ENCODE data around the gene NPR2. TPM values are rescaled to one million over a fixed set of nuclear protein-coding genes. Genes with fewer than 3 reads are reported as not detected.

The NPR2 gene
- total and polyA plus RNA-seq, 2 of the 13 experiments (the other 11 are each of a cell fraction or from before 2014, with no cell fraction given), result 7.4 to 9.4 TPM

DNA sequence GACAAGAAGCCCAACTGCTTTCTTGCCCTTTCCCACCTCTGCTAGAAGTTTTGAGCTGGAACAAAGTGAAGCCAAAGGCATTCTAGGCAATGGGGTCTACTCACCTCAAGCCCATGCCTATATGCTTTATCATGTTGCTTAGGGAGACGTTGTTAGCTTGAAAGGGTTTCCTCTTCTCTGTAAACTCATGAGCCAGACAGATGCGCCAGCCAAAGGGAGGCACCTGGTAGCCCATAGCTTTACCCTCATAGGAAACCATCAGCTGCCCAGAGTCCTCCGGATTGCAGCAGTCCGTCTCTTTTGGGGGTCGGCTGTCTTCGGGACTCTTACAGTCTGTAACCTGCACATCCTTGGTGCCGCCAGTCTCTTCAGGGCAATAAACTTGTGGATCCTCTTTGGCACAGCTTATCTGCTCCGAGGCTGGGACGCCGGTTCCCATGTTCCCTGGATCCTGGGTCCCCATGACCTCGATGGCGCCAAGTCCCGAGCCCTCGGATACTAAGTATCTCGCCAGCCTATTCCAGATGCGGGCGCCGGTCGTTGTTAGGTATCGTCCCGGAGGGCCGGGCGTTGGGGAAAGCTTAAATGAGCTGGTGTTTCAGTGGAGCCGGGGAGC is 43.0 kb upstream of the NPR2 start (continued):
- peak; percentile 44; the same call in 1 of the 2 replicates for TF ChIP-seq ZNF670 (CRISPR knock-in tag; IDR thresholded peaks at IDR 0.05; ENCODE audit: borderline replicate concordance)
- no peak for TF ChIP-seq KLF9 (CRISPR knock-in tag; IDR thresholded peaks at IDR 0.05; ENCODE audit: low read depth)
- TF ChIP-seq ZNF737 (CRISPR knock-in tag; IDR thresholded peaks at IDR 0.05; ENCODE audit: borderline replicate concordance), result 0 out of 2 replicates have a peak, but pooled peaks have one; percentile 56
- 0 out of 2 replicates have a peak, but pooled peaks have one; percentile 36 for TF ChIP-seq ZNF839 (CRISPR knock-in tag; IDR thresholded peaks at IDR 0.05; ENCODE audit: borderline replicate concordance)
- TF ChIP-seq SATB2 (CRISPR knock-in tag; IDR thresholded peaks at IDR 0.05), result no peak
- no peak for TF ChIP-seq MTA1 (CRISPR knock-in tag; IDR thresholded peaks at IDR 0.05; ENCODE audit: borderline replicate concordance)
- TF ChIP-seq MEIS2 (CRISPR knock-in tag; IDR thresholded peaks at IDR 0.05), result peak; percentile 52
- 0 out of 2 replicates have a peak, but pooled peaks have one; percentile 6 for TF ChIP-seq SNAPC2 (CRISPR knock-in tag; IDR thresholded peaks at IDR 0.05)
- TF ChIP-seq, protein P1, sequence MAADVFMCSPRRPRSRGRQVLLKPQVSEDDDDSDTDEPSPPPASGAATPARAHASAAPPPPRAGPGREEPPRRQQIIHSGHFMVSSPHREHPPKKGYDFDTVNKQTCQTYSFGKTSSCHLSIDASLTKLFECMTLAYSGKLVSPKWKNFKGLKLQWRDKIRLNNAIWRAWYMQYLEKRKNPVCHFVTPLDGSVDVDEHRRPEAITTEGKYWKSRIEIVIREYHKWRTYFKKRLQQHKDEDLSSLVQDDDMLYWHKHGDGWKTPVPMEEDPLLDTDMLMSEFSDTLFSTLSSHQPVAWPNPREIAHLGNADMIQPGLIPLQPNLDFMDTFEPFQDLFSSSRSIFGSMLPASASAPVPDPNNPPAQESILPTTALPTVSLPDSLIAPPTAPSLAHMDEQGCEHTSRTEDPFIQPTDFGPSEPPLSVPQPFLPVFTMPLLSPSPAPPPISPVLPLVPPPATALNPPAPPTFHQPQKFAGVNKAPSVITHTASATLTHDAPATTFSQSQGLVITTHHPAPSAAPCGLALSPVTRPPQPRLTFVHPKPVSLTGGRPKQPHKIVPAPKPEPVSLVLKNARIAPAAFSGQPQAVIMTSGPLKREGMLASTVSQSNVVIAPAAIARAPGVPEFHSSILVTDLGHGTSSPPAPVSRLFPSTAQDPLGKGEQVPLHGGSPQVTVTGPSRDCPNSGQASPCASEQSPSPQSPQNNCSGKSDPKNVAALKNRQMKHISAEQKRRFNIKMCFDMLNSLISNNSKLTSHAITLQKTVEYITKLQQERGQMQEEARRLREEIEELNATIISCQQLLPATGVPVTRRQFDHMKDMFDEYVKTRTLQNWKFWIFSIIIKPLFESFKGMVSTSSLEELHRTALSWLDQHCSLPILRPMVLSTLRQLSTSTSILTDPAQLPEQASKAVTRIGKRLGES (CRISPR knock-in tag; IDR thresholded peaks at IDR 0.05; ENCODE audit: borderline replicate concordance), result 0 out of 2 replicates have a peak, but pooled peaks have one; percentile 30
- TF ChIP-seq RBFOX2 (IDR thresholded peaks at IDR 0.05; ENCODE audit: low read depth, low read length), result no peak
- 0 out of 2 replicates have a peak, but pooled peaks have one; percentile 5 for TF ChIP-seq ZBTB3 (CRISPR knock-in tag; IDR thresholded peaks at IDR 0.05; ENCODE audit: borderline replicate concordance, low read depth)
- TF ChIP-seq, protein P2, sequence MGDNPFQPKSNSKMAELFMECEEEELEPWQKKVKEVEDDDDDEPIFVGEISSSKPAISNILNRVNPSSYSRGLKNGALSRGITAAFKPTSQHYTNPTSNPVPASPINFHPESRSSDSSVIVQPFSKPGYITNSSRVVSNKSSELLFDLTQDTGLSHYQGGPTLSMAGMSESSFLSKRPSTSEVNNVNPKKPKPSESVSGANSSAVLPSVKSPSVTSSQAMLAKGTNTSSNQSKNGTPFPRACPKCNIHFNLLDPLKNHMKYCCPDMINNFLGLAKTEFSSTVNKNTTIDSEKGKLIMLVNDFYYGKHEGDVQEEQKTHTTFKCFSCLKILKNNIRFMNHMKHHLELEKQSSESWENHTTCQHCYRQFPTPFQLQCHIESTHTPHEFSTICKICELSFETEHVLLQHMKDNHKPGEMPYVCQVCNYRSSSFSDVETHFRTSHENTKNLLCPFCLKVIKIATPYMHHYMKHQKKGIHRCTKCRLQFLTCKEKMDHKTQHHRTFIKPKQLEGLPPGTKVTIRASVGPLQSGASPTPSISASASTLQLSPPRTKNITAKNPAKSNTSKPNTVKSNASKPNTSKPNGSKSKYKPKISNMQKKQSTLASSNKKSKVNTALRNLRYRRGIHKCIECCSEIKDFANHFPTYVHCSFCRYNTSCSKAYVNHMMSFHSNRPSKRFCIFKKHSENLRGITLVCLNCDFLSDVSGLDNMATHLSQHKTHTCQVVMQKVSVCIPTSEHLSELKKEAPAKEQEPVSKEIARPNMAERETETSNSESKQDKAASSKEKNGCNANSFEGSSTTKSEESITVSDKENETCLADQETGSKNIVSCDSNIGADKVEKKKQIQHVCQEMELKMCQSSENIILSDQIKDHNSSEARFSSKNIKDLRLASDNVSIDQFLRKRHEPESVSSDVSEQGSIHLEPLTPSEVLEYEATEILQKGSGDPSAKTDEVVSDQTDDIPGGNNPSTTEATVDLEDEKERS (CRISPR knock-in tag; IDR thresholded peaks at IDR 0.05), result peak; percentile 13; the same call in 1 of the 2 replicates
- no peak for TF ChIP-seq FOSL2 (CRISPR knock-in tag; IDR thresholded peaks at IDR 0.05)
- TF ChIP-seq ZNF143 (CRISPR knock-in tag; IDR thresholded peaks at IDR 0.05), result 0 out of 2 replicates have a peak, but pooled peaks have one; percentile 2
- peak; percentile 35; the same call in 1 of the 2 replicates for TF ChIP-seq FOXJ3 (CRISPR knock-in tag; IDR thresholded peaks at IDR 0.05; ENCODE audit: borderline replicate concordance)
- 0 out of 2 replicates have a peak, but pooled peaks have one; percentile 12 for TF ChIP-seq PAX8 (CRISPR knock-in tag; IDR thresholded peaks at IDR 0.05; ENCODE audit: borderline replicate concordance)
- TF ChIP-seq, protein P3, sequence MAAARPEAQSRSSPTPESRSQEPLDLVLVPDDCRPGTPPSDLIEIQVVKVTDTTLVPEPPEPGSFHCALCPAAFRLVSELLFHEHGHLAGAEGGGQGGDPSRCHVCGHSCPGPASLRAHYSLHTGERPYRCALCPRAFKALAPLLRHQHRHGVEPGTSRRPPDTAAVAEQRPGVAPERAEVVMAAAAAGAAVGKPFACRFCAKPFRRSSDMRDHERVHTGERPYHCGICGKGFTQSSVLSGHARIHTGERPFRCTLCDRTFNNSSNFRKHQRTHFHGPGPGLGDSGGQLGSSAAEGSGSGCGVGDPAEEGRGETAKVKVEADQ (CRISPR knock-in tag; IDR thresholded peaks at IDR 0.05; ENCODE audit: borderline replicate concordance), result peak; percentile 2; the same call in 1 of the 2 replicates
